NCI-H2081 (cell line): ENCODE results near the gene MORN1.

Source experiments
- DNase-seq, 2 experiments: peaks; one replicate each; lab custom pipeline; 2025; lab: John Stamatoyannopoulos, UW

The MORN1 gene

GRCh38 chr1:2373551-2374251 lies 17.7 kb downstream of the MORN1 start:
- DNase-seq: no peak

GRCh38 chr1:2372551-2373490 lies 18.5 kb downstream of the MORN1 start:
- no peak for DNase-seq

- no peak for DNase-seq
These were observed 23.2 kb downstream of the MORN1 start for GRCh38 chr1:2368053-2368744.

- no peak for DNase-seq
These were observed 27.4 kb downstream of the MORN1 start for GRCh38 chr1:2363847-2364513.

- no peak for DNase-seq
These were observed 30.6 kb downstream of the MORN1 start for GRCh38 chr1:2360588-2361364.

GRCh38 chr1:2358651-2359640 lies 32.4 kb downstream of the MORN1 start:
- no peak for DNase-seq

GRCh38 chr1:2358072-2358471 lies 33.3 kb downstream of the MORN1 start:
- no peak for DNase-seq

- DNase-seq: no peak
These were observed 34.2 kb downstream of the MORN1 start for GRCh38 chr1:2356911-2357845.

GRCh38 chr1:2356401-2356800 lies 35.0 kb downstream of the MORN1 start:
- no peak for DNase-seq

GRCh38 chr1:2355373-2356261 lies 35.7 kb downstream of the MORN1 start:
- DNase-seq: no peak

- no peak for DNase-seq
These were observed 36.6 kb downstream of the MORN1 start for GRCh38 chr1:2354511-2355372.

- no peak for DNase-seq
These were observed 37.6 kb downstream of the MORN1 start for GRCh38 chr1:2353551-2354438.

GRCh38 chr1:2352897-2353550 lies 38.3 kb downstream of the MORN1 start:
- DNase-seq: no peak

- no peak for DNase-seq
These were observed 38.9 kb downstream of the MORN1 start for GRCh38 chr1:2352341-2352896.

- DNase-seq: no peak
These were observed 39.6 kb downstream of the MORN1 start for GRCh38 chr1:2351723-2352122.
